Activated naive CD4-positive, alpha-beta T cell treated with anti-CD3 and anti-CD28 coated beads, Interleukin-2, amount 10 ng/mL, durations not matched to agents 5 hours and 36 hours (primary cell): ENCODE results near the gene FAM240A. TPM values are rescaled to one million over a fixed set of nuclear protein-coding genes. Genes with fewer than 3 reads are reported as not detected.

ENCODE experiments used
- total RNA-seq, 2 experiments: library from RNA; stranded (reverse); gene quantifications; one replicate each; pipeline ENCODE4 v1.2.3, GENCODE V29; 2021

Gene FAM240A
- total RNA-seq, result not detected

GRCh38 chr3:46612324-46612723 is at the start of gene FAM240A:
Gene FAM240A, plus strand, starts transcription at chr3:46612525. Its CDS starts 159 bp downstream, at chr3:46612684.

DNA sequence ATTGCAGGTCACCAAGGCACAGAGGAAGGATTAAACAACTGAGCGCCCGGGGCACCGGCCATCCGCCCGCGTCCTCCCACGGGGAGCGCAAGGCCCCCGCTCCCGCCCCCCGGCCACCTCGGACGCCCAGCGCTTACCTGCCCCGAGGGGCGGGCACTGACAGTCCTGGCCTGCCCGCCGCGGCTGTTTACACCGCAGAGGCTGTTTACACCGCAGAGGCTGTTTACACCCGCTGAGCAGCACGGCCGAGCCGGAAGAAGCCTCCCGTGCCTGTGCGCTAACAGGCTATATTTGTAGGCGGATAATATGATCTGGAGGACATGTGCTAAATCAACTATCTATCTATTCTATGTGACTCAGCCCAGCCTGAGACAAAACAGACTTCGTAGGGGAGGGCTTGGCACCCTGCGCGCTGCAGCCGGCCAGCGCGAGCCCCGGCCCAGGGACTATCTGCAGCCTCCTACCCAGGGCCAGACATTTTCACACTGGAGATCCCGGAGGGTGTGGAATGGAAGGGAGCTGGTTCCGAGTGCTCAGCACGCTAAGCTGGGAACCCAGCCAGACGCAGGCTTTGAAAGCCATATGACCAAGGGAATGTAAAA is 46.2 kb upstream of the FAM240A start, which contains the start of gene LRRC2:
Gene LRRC2 (minus strand): TSS at position 263 of the 602 bp plus-strand sequence. CDS start 14,711 bp downstream, outside the sequence.

Other genes with a start within 250 kb of the FAM240A start
- 10 to 100 TPM; 12.0 to 12.3 TPM for gene CCR5, start 241.6 kb upstream of the FAM240A start, total RNA-seq
- gene CCRL2, start 205.3 kb upstream of the FAM240A start, total RNA-seq, result 1 to 10 TPM; 5.2 to 5.6 TPM
- gene LTF, start 147.6 kb upstream of the FAM240A start, total RNA-seq, result not detected
- not detected for gene RTP3, start 114.5 kb upstream of the FAM240A start, total RNA-seq
- gene LRRC2, start 46.2 kb upstream of the FAM240A start, total RNA-seq, result under 1 TPM; 0.55 to 0.86 TPM
- gene ALS2CL, start 81.2 kb downstream of the FAM240A start, total RNA-seq, result 10 to 100 TPM; 28.9 to 29.8 TPM
- 1 to 10 TPM; 2.5 to 2.7 TPM for gene TMIE, start 88.9 kb downstream of the FAM240A start, total RNA-seq
- gene PRSS50, start 105.3 kb downstream of the FAM240A start, total RNA-seq, result not detected